ENCODE measurements around the gene TBX4.

TBX4 gene

DNA sequence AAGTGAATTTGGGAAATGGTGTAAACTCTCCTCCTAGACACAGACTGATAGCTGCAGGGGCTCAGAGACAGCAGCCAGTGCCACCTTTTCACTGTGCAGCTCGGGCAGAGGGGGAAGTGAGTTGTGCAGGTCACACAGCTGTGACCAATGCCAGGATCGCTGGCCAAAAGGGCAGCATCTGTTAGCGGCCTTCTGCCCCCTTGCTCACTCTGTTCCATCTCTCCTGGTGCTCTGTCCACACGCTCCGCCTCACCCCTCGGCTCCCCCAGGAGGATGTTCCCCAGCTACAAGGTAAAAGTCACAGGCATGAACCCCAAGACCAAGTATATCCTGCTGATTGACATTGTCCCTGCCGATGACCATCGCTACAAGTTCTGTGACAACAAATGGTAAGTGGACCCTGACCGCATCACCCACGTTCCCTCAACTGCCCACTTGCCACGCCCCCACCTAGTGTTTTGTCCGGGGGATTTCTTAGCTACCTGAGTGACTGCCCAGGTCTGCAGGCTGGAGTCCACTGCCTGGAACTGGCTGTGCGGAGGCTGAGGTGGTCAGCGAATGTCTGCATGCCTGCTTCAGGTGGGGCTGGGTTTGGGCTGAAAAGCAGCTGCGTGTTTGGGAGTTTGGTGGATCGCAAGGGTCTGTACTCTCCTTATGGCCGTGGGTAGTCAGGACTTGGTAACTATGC lies 13.5 kb downstream of the TBX4 start:
- no peak for DNase-seq (ENCODE audit: low read depth)

DNA sequence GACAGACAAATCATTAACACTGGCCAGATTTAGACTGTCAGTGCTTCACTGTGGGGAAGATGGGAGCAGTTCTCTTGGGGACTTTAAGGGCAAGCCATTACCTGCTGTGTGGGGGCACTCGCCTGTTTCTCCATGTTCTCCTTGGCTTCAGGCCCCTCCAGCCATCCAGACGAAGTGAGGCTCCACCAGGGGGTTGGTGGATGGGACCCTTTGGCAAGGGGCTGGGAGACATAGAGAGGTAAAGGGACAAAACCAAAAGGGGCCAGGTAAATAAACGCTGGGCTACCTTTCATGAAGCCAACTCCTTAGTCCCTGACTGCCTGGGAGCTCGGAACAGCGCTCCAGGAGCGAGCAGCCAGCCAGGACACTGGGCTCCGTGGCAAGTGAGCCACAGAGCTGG lies 14.0 kb downstream of the TBX4 start:
- DNase-seq (ENCODE audit: low read depth), result no peak

DNA sequence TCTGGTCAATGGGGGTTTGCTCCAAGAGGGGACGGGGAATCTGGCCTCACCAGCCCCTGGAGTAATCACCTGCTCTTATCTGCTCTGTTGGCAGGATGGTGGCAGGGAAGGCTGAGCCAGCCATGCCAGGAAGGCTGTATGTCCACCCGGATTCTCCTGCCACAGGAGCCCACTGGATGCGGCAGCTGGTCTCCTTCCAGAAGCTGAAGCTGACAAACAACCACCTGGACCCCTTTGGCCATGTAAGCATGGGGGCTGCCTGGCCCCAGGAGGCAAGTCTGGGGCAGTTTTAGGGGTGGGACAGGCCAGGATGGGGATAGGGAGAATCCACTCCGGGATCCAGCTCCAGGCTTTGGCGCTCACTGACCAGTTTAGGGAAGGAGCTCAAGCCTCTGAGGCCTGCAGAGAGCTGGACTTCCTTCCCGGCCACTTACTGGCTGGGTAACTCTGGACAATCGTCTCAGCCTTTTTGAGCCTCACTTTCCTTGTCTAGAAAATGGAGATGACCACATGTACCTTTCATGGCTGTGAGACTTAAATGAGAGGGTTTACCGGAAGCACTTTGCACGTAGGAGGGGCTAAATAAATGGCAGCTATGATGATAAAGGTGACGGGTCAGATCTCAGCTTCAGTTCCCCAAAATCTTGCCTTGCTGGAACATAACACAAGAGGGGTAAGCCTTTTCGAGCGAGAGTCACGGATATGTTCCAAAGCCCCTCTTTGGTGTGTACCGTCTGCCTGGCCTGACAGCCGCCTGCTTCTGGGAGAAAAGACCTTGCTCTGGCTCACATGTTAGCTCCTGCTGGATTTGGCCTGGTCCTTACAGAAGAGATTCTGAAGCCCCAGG lies 15.4 kb downstream of the TBX4 start:
- no peak for DNase-seq (ENCODE audit: low read depth)

DNA sequence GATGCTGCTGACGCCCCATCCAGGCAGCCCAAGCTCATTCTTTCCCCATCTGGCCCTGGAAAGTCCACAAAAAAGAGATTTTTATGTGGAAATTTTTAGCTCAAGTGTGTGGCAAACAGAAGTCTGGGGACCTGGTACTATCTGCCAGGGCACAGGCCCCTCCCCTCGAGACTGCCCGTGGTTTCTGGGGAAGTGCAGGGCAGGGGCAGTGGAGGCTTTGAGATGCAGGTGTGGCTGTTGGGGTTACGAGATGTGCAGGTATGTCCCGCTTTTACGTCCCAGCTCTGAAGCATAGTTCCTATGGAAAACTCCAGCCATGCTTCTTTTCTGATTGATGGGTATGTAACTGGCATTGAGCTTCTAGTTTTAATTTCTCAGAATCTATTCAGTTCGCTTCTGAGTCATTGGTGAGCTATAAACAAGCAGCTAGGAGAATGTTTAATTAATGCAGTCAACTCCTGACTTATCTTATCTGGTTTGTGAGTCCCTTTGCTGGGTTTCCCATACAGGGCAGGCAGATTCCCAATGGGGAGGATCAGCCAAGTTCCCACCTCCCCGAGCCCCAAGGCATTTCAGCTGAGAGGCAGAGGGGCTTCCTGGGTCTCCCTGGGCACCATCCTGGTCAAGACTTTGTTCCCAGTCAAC lies 16.2 kb downstream of the TBX4 start:
- DNase-seq (ENCODE audit: low read depth), result no peak

- DNase-seq (ENCODE audit: low read depth), result no peak
These were observed 17.3 kb downstream of the TBX4 start for GRCh38 chr17:61469474-61469873.

DNA sequence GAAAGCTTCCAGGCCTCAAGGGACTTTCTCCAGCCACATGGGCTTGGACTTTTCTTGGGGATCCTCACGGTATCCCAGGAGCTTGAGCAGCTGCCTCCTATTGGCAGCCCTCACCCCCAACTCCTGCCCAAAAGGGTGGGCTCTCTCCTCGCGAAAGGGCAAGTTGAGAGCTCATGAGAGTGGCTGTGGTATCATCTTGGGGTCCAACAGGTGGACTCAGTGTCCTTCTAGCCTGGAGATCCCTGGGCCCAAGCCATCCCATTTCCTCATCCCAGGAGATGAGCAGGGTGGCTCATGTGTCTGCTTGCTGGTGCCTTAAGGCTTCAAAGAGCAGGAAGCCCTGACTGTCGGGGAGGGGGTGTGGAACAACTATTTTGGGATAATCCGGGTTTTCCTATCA lies 17.7 kb downstream of the TBX4 start:
- no peak for DNase-seq (ENCODE audit: low read depth)

GRCh38 chr17:61470530-61471136 lies 18.4 kb downstream of the TBX4 start:
- DNase-seq (ENCODE audit: low read depth), result no peak

DNA sequence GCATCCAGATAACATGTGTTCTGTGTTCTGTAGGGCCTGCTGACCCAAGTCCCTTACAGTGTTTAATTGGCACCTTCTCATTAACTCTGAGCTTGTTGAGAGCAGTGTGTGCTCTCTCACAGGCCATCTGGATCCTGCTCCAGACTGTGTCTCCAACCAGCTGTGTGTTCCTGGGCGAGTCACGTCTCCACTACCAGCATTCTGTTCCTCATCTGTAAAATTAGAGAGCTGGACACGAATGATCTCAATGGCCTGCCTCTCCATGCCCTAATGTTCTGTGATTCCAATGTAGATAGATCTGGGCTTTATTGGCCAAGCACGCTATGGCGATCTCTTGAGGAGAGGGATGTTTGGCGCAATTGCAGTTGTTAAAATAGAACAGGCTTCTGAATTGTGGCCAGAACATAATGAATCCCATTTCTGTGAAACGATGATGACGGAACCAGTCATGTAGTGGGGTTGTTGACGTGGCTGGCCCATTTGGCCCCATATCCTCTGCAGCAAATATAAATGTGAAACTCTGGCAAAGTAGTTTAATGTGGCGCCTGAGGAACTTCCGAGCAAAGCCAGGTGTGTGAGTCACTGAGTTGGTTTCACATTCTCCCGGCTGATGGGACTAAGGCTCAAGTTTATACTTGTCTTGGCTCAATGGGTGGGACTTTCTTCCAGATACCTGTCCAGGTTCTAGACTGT lies 22.2 kb downstream of the TBX4 start:
- no peak for DNase-seq (ENCODE audit: low read depth)

GRCh38 chr17:61474934-61475333 lies 22.7 kb downstream of the TBX4 start:
- no peak for DNase-seq (ENCODE audit: low read depth)

GRCh38 chr17:61475726-61476125 lies 23.5 kb downstream of the TBX4 start:
- no peak for DNase-seq (ENCODE audit: low read depth)

DNA sequence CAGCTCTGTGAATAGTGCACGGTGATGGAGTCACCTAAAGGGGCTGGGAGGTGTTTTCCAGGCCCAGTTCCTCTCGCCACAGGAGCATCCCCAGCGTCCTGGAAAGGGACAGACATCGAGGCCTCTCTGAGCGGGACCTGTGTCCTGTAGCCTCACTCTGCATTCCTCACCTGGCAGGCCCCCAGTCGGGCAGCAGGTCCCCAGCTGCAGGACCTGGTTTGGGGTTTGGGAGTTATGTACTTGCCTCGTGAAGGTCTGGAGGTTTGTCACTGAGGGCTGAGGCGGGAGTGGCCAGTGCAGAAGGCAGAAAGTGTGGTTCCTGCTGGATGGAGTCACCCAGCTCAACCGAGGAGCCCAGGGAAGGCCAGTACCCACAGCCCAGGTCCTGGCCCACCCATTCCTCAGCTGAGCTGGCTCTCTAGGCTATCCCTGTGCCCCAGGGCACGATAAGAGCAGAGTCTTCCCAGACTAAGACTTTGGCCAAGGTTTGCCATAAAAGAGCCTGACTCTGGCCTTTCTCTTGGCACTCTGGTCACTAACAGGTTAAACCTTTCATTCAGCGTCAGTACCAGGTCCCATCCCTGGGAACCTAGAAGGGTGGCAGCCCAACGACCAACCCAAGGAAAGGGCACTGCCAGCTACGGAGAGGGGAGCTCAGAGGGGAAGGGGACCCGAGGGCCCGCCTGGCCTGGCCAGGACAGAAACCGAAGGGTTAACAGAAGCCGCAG lies 24.4 kb downstream of the TBX4 start:
- DNase-seq (ENCODE audit: low read depth), result no peak

GRCh38 chr17:61477204-61477834 lies 25.1 kb downstream of the TBX4 start:
- DNase-seq (ENCODE audit: low read depth), result no peak

GRCh38 chr17:61478026-61478789 lies 26.0 kb downstream of the TBX4 start:
- no peak for DNase-seq (ENCODE audit: low read depth)

DNA sequence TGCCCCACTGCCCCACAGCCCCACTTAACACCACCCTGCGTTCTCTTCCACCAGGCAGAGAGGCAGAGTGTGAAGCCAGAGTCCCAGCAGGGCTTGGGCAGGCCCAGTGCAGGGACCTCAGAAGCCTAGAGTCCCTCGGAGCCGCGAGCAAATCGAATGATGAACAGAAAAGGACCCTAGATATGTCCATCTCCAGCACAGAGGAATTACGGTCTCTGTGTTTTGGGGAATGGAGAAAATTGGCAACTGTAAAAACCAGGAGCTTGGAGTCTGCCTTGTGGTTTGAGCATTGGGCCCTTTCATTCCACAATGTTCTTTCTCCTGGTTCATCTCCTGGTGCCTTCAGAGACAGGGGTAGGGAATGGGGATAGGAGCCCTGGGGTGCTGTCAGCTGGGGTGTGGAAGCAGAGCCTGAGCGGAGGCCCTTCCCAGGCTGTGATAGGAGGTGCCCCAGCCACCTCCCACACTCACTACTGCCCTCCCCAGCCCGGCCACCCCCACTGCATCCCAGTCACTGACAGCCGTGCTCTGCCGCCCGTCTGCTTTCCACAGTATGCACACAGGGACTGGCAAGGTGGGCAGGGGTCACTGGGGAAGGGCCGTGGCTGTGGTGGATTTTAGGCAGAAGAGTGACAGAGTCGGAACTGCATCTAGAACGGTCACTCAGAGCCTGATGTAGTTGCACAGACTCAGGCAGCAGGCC lies 26.7 kb downstream of the TBX4 start:
- DNase-seq (ENCODE audit: low read depth), result no peak

DNA sequence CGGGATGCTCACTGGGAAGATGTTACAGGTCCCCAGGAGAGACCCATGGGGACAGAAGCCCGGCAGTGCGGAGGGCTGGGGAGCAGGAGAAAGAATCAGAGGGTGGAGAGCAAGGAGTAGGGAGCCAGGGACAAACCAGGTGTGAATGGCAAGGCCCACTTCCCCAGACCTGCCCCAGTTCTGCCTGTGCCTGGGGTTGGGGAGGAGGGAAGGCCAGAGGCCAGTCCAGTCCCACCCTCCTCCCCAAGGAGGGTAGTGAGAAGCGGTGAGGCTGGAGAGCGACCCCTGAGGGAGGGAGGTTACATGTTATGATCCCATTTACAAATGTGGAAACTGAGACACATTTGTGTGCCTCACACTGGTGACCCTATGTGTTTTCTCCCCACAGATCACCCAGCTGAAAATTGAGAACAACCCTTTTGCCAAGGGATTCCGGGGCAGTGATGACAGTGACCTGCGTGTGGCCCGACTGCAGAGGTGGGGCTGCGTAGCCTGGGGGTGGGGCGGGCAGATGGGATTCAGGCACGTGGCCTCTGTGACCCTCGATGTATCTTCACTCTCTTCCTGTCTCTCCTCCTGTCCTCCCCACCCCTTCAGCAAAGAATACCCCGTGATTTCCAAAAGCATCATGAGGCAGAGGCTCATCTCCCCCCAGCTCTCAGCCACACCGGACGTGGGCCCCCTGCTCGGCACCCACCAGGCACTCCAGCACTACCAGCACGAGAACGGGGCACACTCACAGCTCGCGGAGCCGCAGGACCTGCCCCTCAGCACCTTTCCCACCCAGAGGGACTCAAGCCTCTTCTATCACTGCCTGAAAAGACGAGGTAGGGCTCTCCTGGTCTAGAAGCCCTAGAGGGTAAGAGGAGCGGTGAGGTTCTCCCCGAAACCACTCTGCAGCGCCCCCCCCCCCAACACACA lies 27.5 kb downstream of the TBX4 start:
- no peak for DNase-seq (ENCODE audit: low read depth)

DNA sequence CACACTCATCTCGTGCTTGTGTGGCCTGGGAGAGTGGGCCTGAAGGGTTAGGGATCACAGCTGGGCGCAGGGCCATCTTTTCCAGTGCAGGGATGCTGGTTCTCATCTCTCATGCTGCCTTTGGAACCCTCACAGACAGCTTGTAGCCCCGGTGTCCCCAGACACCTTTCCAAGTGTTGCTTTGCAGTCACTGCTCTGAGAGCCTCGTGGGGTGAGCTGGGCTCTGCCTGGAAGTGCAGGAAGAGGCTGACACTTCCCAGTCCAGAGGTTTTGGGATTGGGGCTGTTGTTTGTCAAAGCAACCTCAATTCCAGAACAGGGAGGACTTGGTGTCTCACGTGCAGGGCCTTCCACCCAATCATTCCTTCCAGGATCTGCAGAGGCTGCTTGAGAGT lies 28.2 kb downstream of the TBX4 start:
- no peak for DNase-seq (ENCODE audit: low read depth)

GRCh38 chr17:61481421-61481820 lies 29.2 kb downstream of the TBX4 start:
- no peak for DNase-seq (ENCODE audit: low read depth)

- DNase-seq (ENCODE audit: low read depth), result no peak
These were observed 30.2 kb downstream of the TBX4 start for GRCh38 chr17:61482467-61482866.

DNA sequence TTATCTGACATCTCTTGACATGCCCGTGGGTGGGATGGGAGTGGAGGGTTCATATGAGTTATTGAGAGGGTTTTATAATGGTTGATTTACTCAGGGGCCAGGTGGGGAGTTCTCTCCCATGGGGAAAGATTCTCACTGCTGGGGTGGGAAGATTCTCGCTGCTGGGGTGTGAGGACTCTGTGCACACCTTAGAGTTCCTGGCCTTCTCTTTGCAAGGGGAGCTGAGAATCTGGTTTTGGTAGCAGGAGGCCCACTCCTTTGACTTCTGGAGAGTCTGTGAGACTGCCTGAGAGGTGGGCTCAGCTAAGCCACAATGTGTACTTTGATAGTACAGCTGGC lies 31.5 kb downstream of the TBX4 start:
- no peak for DNase-seq (ENCODE audit: low read depth)
